Measurements from ENCODE around the gene KCTD2. TPM values are rescaled to one million over a fixed set of nuclear protein-coding genes. Genes with fewer than 3 reads are reported as not detected.
"Not testable (repeated sequence)": the region's sequence is repeated elsewhere in the genome, so short reads cannot be mapped to it uniquely, and the experiment has no call there.

The KCTD2 gene, protein sequence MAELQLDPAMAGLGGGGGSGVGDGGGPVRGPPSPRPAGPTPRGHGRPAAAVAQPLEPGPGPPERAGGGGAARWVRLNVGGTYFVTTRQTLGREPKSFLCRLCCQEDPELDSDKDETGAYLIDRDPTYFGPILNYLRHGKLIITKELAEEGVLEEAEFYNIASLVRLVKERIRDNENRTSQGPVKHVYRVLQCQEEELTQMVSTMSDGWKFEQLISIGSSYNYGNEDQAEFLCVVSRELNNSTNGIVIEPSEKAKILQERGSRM
- 10 to 100 TPM; 20.6 to 23.3 TPM for total RNA-seq

DNA sequence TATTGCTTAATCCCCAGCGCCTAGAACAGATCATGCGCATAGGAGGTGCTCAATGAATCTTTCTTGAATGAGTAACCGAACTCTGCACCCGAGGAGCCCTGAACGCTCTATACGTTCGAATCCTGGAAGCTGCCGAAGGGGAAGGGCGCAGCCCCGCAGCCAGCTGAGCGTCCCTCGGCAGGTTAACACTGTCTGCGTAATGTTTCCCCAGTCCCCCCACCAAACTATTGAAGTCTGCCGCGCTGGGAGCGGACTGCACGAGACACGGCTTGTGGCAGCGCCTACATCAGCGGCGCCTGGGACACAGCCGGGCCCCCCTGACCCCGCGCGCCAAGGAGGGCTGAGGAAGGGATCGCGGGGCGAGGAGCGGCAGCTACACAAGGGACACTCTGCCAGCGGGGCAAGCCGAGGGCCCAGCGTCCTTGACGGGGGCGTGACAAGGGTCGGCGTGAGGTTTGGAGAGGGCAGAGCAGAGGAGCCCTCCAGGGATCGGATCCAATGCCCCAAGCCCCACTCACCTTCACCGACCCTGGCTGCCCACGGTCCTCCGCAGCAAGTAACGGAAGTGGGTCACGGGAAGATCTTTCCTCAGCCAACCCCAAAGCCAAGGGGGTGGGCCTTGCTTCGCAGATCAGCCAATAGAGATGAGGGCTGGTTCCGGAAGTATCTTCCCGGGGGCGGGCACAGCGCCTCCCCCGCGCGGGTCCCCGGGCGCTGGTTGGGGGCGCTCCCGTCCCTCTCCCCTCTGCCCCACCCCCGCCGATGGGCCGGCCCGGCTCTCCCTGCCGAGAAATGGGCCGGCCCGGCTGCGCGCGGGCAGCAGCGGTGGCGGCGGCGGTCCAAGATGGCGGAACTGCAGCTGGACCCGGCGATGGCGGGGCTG lies at the start of gene KCTD2, which contains the start of gene ATP5PD:
Gene KCTD2, plus strand, starts transcription at position 819 of the 883 bp plus-strand sequence. Its CDS starts 26 bp downstream, at position 845.
Gene ATP5PD, minus strand, starts transcription at position 563 of the 883 bp plus-strand sequence. CDS start 4,319 bp downstream, outside the sequence.
- CTCF ChIA-PET = interaction anchor here (0.8 to 2.3 kb wide), 4 partner anchors 12 to 86 kb away, joined by 3 to 9 read pairs (median 5); partner anchors contain the start of gene MRPL58
- Mint-ChIP-seq H3K27ac (peak within 1 kb of the TSS; percentile 91), H3K4me1 (ENCODE audit: low read depth) (peaks cover 42% of the 10 kb centered on the region), H3K9me3 (no peaks in the 10 kb centered on the region), H3K36me3 (peaks cover 10% of the 10 kb centered on the region), H3K27me3 (no peaks in the 10 kb centered on the region), H3K4me3 (peak within 1 kb of the TSS; percentile 97)
- intact Hi-C loops (cut with micrococcal nuclease) = loop anchor here (1.0 to 5.0 kb wide), 6 partner anchors 10 to 136 kb away; partner anchors contain the start of genes ARMC7, JPT1, MRPL58 and NT5C
- peak; percentile 98 for DNase-seq
- POLR2A ChIA-PET = interaction anchor here (0.6 to 2.4 kb wide), 4 partner anchors 11 to 159 kb away, joined by 3 to 26 read pairs (median 12); partner anchors contain the start of genes MRPL58 and NUP85

DNA sequence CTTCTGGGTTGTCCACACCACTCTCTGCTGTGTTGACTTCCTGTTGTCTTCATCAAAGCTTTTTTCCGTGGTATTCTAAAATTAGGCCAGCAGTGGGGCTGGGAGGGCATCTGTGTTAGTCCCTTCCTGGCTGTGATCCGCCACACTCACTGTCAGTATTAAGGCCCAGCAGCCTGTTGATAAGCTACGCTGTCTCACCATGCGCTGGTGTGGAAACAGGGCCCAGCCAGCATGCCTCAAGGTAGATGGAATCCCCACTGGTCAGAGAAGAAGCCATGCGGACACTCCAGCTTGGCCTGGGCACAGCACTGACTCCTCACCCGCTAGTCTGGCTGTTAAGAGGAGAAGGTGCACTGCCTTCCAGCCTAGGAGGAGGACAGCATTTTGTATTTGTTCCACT lies 48.2 kb upstream of the KCTD2 start:
- intact Hi-C loops (cut with micrococcal nuclease) = no loop called here
- Mint-ChIP-seq H3K4me3 (no peak overlapping the region), H3K27me3 (no peaks in the 10 kb centered on the region), H3K36me3 (no peaks in the 10 kb centered on the region), H3K9me3 (no peaks in the 10 kb centered on the region), H3K27ac (no peak overlapping the region), H3K4me1 (ENCODE audit: low read depth) (peaks cover 2% of the 10 kb centered on the region)
- ChIA-PET POLR2A (interaction anchor here (0.6 to 1.0 kb wide), 3 partner anchors 25 to 1081 kb away, joined by 3 to 4 read pairs (median 3); partner anchors contain the start of gene SMIM5), CTCF (interaction anchor here (1.0 to 2.0 kb wide), 3 partner anchors 12 to 41 kb away, joined by 3 to 6 read pairs (median 4); partner anchors contain the start of gene CDR2L)
- no peak for DNase-seq

DNA sequence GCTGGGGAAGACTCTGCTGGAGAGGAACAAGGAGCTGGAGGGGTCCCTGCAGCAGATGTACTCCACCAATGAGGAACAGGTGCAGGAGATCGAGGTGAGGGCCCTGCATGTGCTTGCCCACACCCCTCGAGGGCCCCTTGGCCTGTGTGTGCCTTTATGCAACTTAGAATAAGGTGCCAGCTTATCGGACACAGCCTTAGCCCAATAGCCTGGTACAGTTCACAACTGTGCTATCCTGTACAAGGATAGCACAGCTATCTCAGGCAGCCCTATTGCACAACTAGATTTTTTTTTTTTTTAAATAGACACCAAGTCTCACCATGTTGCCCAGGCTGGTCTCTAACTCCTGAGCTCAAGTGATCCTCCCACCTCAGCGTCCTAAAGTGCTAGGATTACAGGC lies 47.5 kb upstream of the KCTD2 start:
- ChIA-PET CTCF (interaction anchor here (0.6 to 2.0 kb wide), 3 partner anchors 39 to 108 kb away, joined by 3 to 6 read pairs (median 4); no protein-coding TSS in a partner anchor), POLR2A (interaction anchor here (0.6 to 1.0 kb wide), 2 partner anchors 11 to 26 kb away, joined by 3 to 4 read pairs; no protein-coding TSS in a partner anchor)
- DNase-seq = no peak
- intact Hi-C loops (cut with micrococcal nuclease) = no loop called here
- Mint-ChIP-seq H3K9me3 (no peaks in the 10 kb centered on the region), H3K27me3 (no peaks in the 10 kb centered on the region), H3K36me3 (no peaks in the 10 kb centered on the region), H3K4me1 (ENCODE audit: low read depth) (peaks cover 2% of the 10 kb centered on the region), H3K4me3 (no peak overlapping the region), H3K27ac (no peak overlapping the region)

DNA sequence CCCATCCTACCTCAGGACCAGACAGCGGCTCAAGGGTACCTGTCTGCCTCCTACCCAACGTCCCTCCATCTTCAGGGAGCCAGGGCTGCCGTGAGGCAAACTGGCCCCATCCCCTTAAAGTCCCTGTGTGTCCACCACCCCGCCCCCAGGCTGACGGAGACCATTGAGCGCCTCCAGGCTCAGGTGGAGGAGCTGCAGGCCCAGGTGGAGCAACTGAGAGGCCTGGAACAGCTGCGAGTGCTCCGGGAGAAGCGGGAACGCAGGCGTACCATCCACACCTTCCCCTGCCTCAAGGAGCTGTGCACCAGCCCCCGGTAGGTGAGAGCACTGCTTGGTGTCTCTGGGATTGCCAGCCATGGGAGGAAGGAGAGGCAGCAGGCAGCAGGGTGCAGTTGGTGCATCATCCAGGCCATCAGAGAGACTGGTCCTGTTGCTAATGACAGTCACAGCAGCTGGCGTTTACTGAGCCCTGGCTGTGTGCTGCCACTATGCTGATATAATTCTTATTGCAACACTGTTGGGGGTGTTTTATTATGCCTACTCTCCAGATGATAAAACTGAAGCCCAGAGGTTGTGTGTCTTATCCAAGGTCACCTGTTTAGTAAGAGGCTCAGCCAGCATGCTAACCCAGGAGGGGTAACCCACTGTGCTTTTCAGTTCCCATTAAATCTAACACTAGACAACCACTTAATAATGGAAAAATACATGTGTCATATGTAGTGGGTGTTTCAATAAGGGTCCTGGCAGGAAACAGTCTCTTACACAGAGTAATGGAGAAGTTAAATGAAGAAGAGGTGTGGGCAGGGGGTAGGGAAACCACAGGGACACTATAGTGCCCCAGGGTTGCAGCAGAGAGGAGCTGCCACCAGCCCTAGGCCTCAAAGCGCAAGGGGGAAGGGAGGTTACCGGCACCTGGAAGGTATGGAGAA lies 44.8 kb upstream of the KCTD2 start:
- H3K27me3 Mint-ChIP-seq = no peaks in the 10 kb centered on the region
- H3K27ac Mint-ChIP-seq = no peak overlapping the region
- H3K36me3 Mint-ChIP-seq = no peaks in the 10 kb centered on the region
- H3K4me1 Mint-ChIP-seq (ENCODE audit: low read depth) = peaks cover 2% of the 10 kb centered on the region
- POLR2A ChIA-PET = no interaction called here
- H3K9me3 Mint-ChIP-seq = no peaks in the 10 kb centered on the region
- intact Hi-C loops (cut with micrococcal nuclease) = no loop called here
- no peak for DNase-seq
- CTCF ChIA-PET = interaction anchor here (0.7 kb wide), 1 partner anchor 11 kb away, joined by 3 read pairs; the partner anchor contains the start of gene MRPL58
- H3K4me3 Mint-ChIP-seq = no peak overlapping the region

DNA sequence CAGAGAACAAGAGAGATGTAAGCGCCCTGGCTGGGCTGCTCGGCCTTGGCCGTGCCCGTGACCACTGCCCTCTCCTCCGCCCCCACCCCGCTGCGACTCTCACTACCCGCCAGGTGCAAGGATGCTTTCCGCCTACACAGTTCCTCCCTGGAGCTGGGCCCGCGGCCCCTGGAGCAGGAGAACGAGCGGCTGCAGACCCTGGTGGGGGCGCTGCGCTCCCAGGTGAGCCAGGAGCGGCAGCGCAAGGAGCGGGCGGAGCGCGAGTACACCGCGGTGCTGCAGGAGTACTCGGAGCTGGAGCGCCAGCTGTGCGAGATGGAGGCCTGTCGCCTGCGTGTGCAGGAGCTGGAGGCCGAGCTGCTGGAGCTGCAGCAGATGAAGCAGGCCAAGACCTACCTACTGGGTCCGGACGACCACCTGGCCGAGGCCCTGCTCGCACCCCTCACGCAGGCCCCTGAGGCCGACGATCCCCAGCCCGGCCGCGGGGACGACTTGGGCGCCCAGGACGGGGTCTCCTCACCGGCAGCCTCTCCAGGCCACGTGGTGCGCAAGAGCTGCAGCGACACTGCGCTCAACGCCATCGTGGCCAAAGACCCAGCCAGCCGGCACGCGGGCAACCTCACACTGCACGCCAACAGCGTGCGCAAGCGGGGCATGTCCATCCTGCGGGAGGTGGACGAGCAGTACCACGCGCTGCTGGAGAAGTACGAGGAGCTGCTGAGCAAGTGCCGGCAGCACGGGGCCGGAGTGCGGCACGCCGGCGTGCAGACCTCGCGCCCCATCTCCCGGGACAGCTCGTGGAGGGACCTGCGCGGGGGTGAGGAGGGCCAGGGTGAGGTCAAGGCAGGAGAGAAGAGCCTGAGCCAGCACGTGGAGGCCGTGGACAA lies 43.7 kb upstream of the KCTD2 start:
- H3K4me1 Mint-ChIP-seq (ENCODE audit: low read depth) = peaks cover 1% of the 10 kb centered on the region
- no peaks in the 10 kb centered on the region for H3K36me3 Mint-ChIP-seq
- CTCF ChIA-PET = no interaction called here
- intact Hi-C loops (cut with micrococcal nuclease) = no loop called here
- H3K27me3 Mint-ChIP-seq = no peaks in the 10 kb centered on the region
- no peak overlapping the region for H3K4me3 Mint-ChIP-seq
- POLR2A ChIA-PET = interaction anchor here (0.5 to 1.1 kb wide), 2 partner anchors 8 to 10 kb away, joined by 3 to 6 read pairs; partner anchors contain the start of gene MRPL58
- DNase-seq = no peak
- no peak overlapping the region for H3K27ac Mint-ChIP-seq
- no peaks in the 10 kb centered on the region for H3K9me3 Mint-ChIP-seq

DNA sequence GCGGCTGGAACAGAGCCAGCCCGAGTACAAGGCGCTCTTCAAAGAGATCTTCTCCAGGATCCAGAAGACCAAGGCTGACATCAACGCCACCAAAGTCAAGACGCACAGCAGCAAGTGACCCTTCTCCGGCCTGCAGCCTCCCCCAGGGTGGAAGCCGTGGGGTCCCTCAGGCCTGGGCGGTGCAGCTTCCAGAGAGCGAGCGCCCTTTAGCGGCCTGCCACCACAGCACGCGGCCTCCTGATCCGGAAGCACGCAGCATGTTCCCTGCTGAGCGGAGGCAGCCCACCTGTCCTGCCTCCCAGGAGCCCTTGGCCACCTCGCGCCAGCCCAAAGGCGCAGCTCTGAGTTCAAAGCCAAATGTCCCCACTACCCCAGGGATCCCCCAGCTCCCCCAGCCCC lies 43.1 kb upstream of the KCTD2 start:
- POLR2A ChIA-PET = interaction anchor here (1.1 kb wide), 1 partner anchor 9 kb away, joined by 6 read pairs; the partner anchor contains the start of gene MRPL58
- Mint-ChIP-seq H3K9me3 (no peaks in the 10 kb centered on the region), H3K27ac (no peak overlapping the region), H3K4me1 (ENCODE audit: low read depth) (no peaks in the 10 kb centered on the region), H3K27me3 (no peaks in the 10 kb centered on the region), H3K4me3 (no peak overlapping the region), H3K36me3 (no peaks in the 10 kb centered on the region)
- CTCF ChIA-PET = no interaction called here
- DNase-seq = no peak
- intact Hi-C loops (cut with micrococcal nuclease) = no loop called here

DNA sequence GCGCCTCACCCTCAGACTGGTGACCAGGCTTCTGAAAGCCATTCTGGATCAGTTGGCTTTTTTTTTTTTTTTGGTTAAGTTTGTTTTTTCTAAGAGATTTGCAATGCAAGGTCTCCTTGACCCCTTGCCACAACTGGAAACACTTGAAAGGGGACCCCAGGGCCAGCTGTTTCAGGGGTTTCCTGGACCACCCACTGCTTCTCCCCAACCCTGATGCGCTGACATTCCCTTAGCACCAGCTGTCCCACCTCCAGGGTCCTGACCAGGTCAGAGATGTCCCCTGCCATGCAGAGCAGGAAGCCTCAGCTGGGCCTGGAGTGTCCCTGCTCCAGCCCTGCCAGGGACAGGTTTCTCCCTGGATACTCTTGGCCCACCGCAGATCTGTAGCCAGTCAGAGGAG lies 42.7 kb upstream of the KCTD2 start:
- no peak overlapping the region for H3K4me3 Mint-ChIP-seq
- H3K36me3 Mint-ChIP-seq = no peaks in the 10 kb centered on the region
- no peaks in the 10 kb centered on the region for H3K4me1 Mint-ChIP-seq (ENCODE audit: low read depth)
- H3K27ac Mint-ChIP-seq = no peak overlapping the region
- H3K27me3 Mint-ChIP-seq = no peaks in the 10 kb centered on the region
- intact Hi-C loops (cut with micrococcal nuclease) = no loop called here
- POLR2A ChIA-PET = interaction anchor here (1.1 kb wide), 1 partner anchor 9 kb away, joined by 6 read pairs; the partner anchor contains the start of gene MRPL58
- CTCF ChIA-PET = interaction anchor here (4.1 kb wide), 1 partner anchor 43 kb away, joined by 24 read pairs; no protein-coding TSS in a partner anchor
- no peak for DNase-seq
- no peaks in the 10 kb centered on the region for H3K9me3 Mint-ChIP-seq

DNA sequence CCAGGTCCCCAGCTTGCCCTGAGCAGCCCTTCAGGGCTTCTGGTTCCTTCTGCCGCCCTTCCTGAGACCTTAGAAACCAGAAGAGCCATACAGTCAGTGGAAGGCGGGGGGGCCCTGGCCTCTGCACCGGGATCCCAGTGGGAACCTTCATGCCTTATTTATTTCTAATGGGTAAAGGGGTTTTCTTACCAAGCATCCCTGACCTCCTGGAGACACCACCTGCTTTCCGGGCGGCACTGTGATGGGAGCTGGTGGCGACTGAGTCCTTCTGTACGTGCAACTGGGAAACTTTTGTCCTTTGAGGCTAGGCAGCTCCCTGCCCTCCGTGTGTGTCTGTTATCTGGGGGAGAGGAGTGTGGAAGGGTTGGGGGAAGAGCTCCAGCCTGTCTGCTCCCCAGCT lies 41.7 kb upstream of the KCTD2 start:
- Mint-ChIP-seq H3K4me3 (no peak overlapping the region), H3K27me3 (no peaks in the 10 kb centered on the region), H3K36me3 (no peaks in the 10 kb centered on the region), H3K9me3 (no peaks in the 10 kb centered on the region), H3K27ac (no peak overlapping the region), H3K4me1 (ENCODE audit: low read depth) (no peaks in the 10 kb centered on the region)
- intact Hi-C loops (cut with micrococcal nuclease) = no loop called here
- ChIA-PET CTCF (interaction anchor here (0.8 to 4.1 kb wide), 2 partner anchors 44 to 214 kb away, joined by 3 to 24 read pairs; no protein-coding TSS in a partner anchor), POLR2A (interaction anchor here (0.8 kb wide), 1 partner anchor 137 kb away, joined by 3 read pairs; no protein-coding TSS in a partner anchor)
- DNase-seq = no peak

DNA sequence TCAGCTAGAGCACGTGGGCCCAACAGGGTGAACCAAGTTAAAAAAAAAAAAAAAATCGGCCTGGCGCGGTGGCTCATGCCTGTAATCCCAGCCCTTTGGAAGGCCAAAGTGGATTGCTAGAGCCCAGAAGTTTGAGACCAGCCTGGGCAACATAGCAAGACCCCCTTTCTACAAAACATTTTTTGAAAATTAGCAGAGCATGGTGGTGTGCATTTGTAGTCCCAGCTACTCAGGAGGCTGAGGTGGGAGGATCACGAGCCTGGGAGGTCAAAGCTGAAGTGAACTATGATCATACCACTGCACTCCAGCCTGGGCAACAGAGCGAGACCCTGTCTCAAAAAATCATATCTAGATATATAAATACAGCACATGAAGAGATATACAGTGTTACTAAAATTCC lies 40.9 kb upstream of the KCTD2 start:
- intact Hi-C loops (cut with micrococcal nuclease); H3K9me3 Mint-ChIP-seq; H3K4me3 Mint-ChIP-seq; H3K4me1 Mint-ChIP-seq (ENCODE audit: low read depth); DNase-seq; H3K27ac Mint-ChIP-seq; H3K27me3 Mint-ChIP-seq; H3K36me3 Mint-ChIP-seq: not testable (repeated sequence)
- POLR2A ChIA-PET = interaction anchor here (0.8 kb wide), 1 partner anchor 136 kb away, joined by 3 read pairs; no protein-coding TSS in a partner anchor
- CTCF ChIA-PET = interaction anchor here (4.1 kb wide), 1 partner anchor 44 kb away, joined by 24 read pairs; no protein-coding TSS in a partner anchor

DNA sequence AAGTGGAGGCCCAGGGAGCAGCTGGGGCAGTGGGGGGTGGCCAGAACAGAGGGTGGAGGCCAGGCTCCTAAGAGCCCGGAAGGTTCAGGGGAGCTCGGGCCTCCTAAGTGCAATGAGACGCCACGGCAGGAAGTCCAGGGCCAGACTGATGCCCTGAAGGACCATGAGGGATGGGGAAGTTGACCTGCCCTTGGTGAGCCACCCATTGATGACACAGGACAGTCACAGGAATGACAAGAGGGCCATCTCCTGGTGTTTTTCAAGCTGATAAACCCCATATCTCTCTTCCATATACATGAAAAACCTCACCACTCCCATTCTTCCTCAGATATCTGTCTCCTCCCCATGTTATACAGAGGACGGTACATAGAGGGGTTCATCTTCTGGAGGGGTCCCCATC lies 40.4 kb upstream of the KCTD2 start:
- Mint-ChIP-seq H3K9me3 (no peaks in the 10 kb centered on the region), H3K4me1 (ENCODE audit: low read depth) (peaks cover 6% of the 10 kb centered on the region), H3K36me3 (no peaks in the 10 kb centered on the region), H3K27ac (no peak overlapping the region), H3K4me3 (no peak overlapping the region), H3K27me3 (no peaks in the 10 kb centered on the region)
- POLR2A ChIA-PET = no interaction called here
- CTCF ChIA-PET = interaction anchor here (1.4 to 4.1 kb wide), 2 partner anchors 45 to 49 kb away, joined by 3 to 24 read pairs; no protein-coding TSS in a partner anchor
- intact Hi-C loops (cut with micrococcal nuclease) = no loop called here
- no peak for DNase-seq

All from activated CD4-positive, alpha-beta memory T cell treated with anti-CD3 and anti-CD28 coated beads for 36 hours (primary cell).